Naive B cell (primary cell): ENCODE measurements around the gene KRT31. TPM values are rescaled to one million over a fixed set of nuclear protein-coding genes. Genes with fewer than 3 reads are reported as not detected.
"Not testable (repeated sequence)": the region's sequence is repeated elsewhere in the genome, so short reads cannot be mapped to it uniquely, and the experiment has no call there.

Experiments used
- ATAC-seq, 2 donors: fragments of 150-1000 bp; cut with Tn5 transposase; 2 replicates each; pipeline ENCODE4 v1.10.0; 2021; ENCODE audit warnings: low read depth in 2 of 2, mild to moderate bottlenecking in 2 of 2, moderate library complexity in 2 of 2
- DNase-seq: peaks from one replicate; pipeline ENCODE4 v3.0.0; 2022
- H3K27ac Mint-ChIP-seq, 6 donors: one replicate each; pipeline ENCODE4 v1.8.0; 2020 to 2022; ENCODE audit warnings: mild to moderate bottlenecking in 6 of 6, mixed read lengths in 6 of 6, moderate library complexity in 5 of 6, inconsistent platforms in 2 of 6
- H3K27me3 Mint-ChIP-seq, 3 donors: one replicate each; pipeline ENCODE4 v1.8.0; 2021 to 2022; ENCODE audit warnings: mixed read lengths in 3 of 3, mild to moderate bottlenecking in 1 of 3
- H3K36me3 Mint-ChIP-seq, 2 donors: one replicate each; pipeline ENCODE4 v1.8.0; 2020 to 2022; ENCODE audit warnings: mixed read lengths in 2 of 2, inconsistent platforms in 1 of 2, mild to moderate bottlenecking in 1 of 2
- H3K4me1 Mint-ChIP-seq, 3 donors: one replicate each; pipeline ENCODE4 v1.8.0; 2020 to 2022; ENCODE audit warnings: mixed read lengths in 3 of 3, inconsistent platforms in 1 of 3, mild to moderate bottlenecking in 1 of 3, moderate library complexity in 1 of 3
- H3K4me3 Mint-ChIP-seq, 8 donors: one replicate each; pipeline ENCODE4 v1.8.0; 2020 to 2022; ENCODE audit warnings: mild to moderate bottlenecking in 8 of 8, mixed read lengths in 8 of 8, moderate library complexity in 8 of 8, inconsistent platforms in 2 of 8
- H3K9me3 Mint-ChIP-seq, 7 donors: one replicate each; pipeline ENCODE4 v1.8.0; 2020 to 2022; ENCODE audit warnings: mixed read lengths in 7 of 7, mild to moderate bottlenecking in 5 of 7, inconsistent platforms in 2 of 7, moderate library complexity in 1 of 7
- polyA plus RNA-seq, 6 donors: library from polyadenylated mRNA; unstranded; fragments of 300-500 nt; fragmentation: Illumina TruSeq; gene quantifications; one replicate each; pipeline ENCODE4 v1.2.3, GENCODE V29; 2021; ENCODE audit warnings: low read depth in 6 of 6

KRT31 gene
- polyA plus RNA-seq, 6 donors from 2014 or later: not detected

GRCh38 chr17:41428591-41429291 lies 31.3 kb upstream of the KRT31 start:
- peaks cover 9 to 59% (median 31%) of the 10 kb centered on the region in 3 donors for H3K27me3 Mint-ChIP-seq
- DNase-seq: no peak
- H3K4me3 Mint-ChIP-seq: no peak overlapping the region

GRCh38 chr17:41424111-41424635 lies 26.8 kb upstream of the KRT31 start, which contains the start of gene KRT37:
KRT37 (minus strand) TSS chr17:41424585; CDS start chr17:41424523, 62 bp downstream.
- Mint-ChIP-seq H3K4me1 (no peaks in the 10 kb centered on the region), H3K27me3 (peaks cover 20 to 35% (median 33%) of the 10 kb centered on the region in 3 donors), H3K36me3 (no peaks in the 10 kb centered on the region), H3K9me3 (peaks cover 0 to 2% (median 0%) of the 10 kb centered on the region in 7 donors), H3K27ac (no peak within 1 kb of the TSS), H3K4me3 (no peak within 1 kb of the TSS)
- DNase-seq (no peak), ATAC-seq (no peak)

More at GRCh38 chr17:41428591-41429291, 31.3 kb upstream of the KRT31 start:
- no peak for ATAC-seq
- peaks cover 0 to 2% (median 0%) of the 10 kb centered on the region in 7 donors for H3K9me3 Mint-ChIP-seq
- H3K4me1 Mint-ChIP-seq: no peaks in the 10 kb centered on the region
- no peak overlapping the region for H3K27ac Mint-ChIP-seq
- H3K36me3 Mint-ChIP-seq: no peaks in the 10 kb centered on the region

GRCh38 chr17:41422586-41422985 lies 25.2 kb upstream of the KRT31 start:
- H3K4me3 Mint-ChIP-seq, DNase-seq, H3K9me3 Mint-ChIP-seq, H3K36me3 Mint-ChIP-seq, H3K27ac Mint-ChIP-seq, ATAC-seq, H3K4me1 Mint-ChIP-seq: not testable (repeated sequence)
- H3K27me3 Mint-ChIP-seq: peaks cover 18 to 26% (median 20%) of the 10 kb centered on the region in 3 donors

GRCh38 chr17:41421617-41422016 lies 24.2 kb upstream of the KRT31 start:
- ATAC-seq (no peak), DNase-seq (no peak)
- Mint-ChIP-seq H3K36me3 (no peaks in the 10 kb centered on the region), H3K27ac (no peak overlapping the region), H3K4me3 (peak overlapping the region in 1 of 8 donors; percentile 51), H3K4me1 (peaks cover 6 to 9% (median 9%) of the 10 kb centered on the region in 3 donors), H3K27me3 (peaks cover 17 to 26% (median 18%) of the 10 kb centered on the region in 3 donors), H3K9me3 (peaks cover 0 to 2% (median 0%) of the 10 kb centered on the region in 7 donors)

GRCh38 chr17:41421116-41421515 lies 23.7 kb upstream of the KRT31 start:
- H3K27ac Mint-ChIP-seq: no peak overlapping the region
- H3K36me3 Mint-ChIP-seq: no peaks in the 10 kb centered on the region
- H3K4me3 Mint-ChIP-seq: no peak overlapping the region
- ATAC-seq: no peak
- no peak for DNase-seq
- H3K9me3 Mint-ChIP-seq: peaks cover 0 to 2% (median 0%) of the 10 kb centered on the region in 7 donors
- peaks cover 6 to 9% (median 9%) of the 10 kb centered on the region in 3 donors for H3K4me1 Mint-ChIP-seq
- H3K27me3 Mint-ChIP-seq: peaks cover 17 to 26% (median 18%) of the 10 kb centered on the region in 3 donors

- no peak for ATAC-seq
- Mint-ChIP-seq H3K9me3 (peaks cover 0 to 2% (median 0%) of the 10 kb centered on the region in 7 donors), H3K4me1 (peaks cover 6 to 9% (median 9%) of the 10 kb centered on the region in 3 donors), H3K4me3 (no peak overlapping the region), H3K36me3 (no peaks in the 10 kb centered on the region), H3K27me3 (peaks cover 14 to 26% (median 21%) of the 10 kb centered on the region in 3 donors), H3K27ac (no peak overlapping the region)
- DNase-seq: no peak
These were observed 22.7 kb upstream of the KRT31 start for GRCh38 chr17:41420134-41420533.

DNA sequence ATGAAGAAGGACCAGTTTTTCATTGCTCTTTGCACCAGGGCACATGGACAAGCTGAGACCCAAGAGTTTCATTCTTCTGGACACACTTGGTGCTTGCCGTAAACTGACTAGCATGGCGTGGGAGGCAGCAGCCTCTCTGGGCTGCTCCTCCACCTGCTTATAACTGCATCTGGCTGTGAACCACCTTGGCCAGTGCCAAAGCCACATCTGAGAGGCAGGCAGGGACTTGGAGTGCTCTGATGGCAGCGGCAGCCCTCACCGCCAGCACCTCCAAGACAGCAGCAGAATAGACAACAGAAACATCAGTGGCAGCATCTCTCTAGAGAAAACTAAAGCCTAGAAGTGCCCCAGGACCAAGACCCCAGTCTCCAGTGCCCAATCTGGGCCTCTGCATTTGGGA lies 22.3 kb upstream of the KRT31 start:
- Mint-ChIP-seq H3K27me3 (peaks cover 12 to 28% (median 24%) of the 10 kb centered on the region in 3 donors), H3K27ac (no peak overlapping the region), H3K4me3 (no peak overlapping the region), H3K4me1 (peaks cover 6 to 9% (median 9%) of the 10 kb centered on the region in 3 donors), H3K9me3 (peaks cover 0 to 2% (median 0%) of the 10 kb centered on the region in 7 donors), H3K36me3 (no peaks in the 10 kb centered on the region)
- ATAC-seq: no peak
- DNase-seq: no peak

GRCh38 chr17:41418116-41418860 lies 20.9 kb upstream of the KRT31 start:
- H3K36me3 Mint-ChIP-seq: no peaks in the 10 kb centered on the region
- H3K4me3 Mint-ChIP-seq: no peak overlapping the region
- H3K9me3 Mint-ChIP-seq: no peaks in the 10 kb centered on the region
- ATAC-seq (no peak), DNase-seq (no peak)
- peak overlapping the region in 1 of 6 donors; percentile 86 for H3K27ac Mint-ChIP-seq
- peaks cover 6 to 9% (median 9%) of the 10 kb centered on the region in 3 donors for H3K4me1 Mint-ChIP-seq
- H3K27me3 Mint-ChIP-seq: peaks cover 17 to 39% (median 26%) of the 10 kb centered on the region in 3 donors

- H3K27ac Mint-ChIP-seq: peak overlapping the region in 1 of 6 donors; percentile 86
- peak overlapping the region in 1 of 8 donors; percentile 51 for H3K4me3 Mint-ChIP-seq
- no peaks in the 10 kb centered on the region for H3K36me3 Mint-ChIP-seq
- DNase-seq: peak; percentile 3
- ATAC-seq: peak; percentile 43 to 47
- H3K27me3 Mint-ChIP-seq: peaks cover 17 to 35% (median 20%) of the 10 kb centered on the region in 3 donors
- no peaks in the 10 kb centered on the region for H3K9me3 Mint-ChIP-seq
- peaks cover 6 to 9% (median 9%) of the 10 kb centered on the region in 3 donors for H3K4me1 Mint-ChIP-seq
These were observed 20.2 kb upstream of the KRT31 start for GRCh38 chr17:41417576-41418015.

DNA sequence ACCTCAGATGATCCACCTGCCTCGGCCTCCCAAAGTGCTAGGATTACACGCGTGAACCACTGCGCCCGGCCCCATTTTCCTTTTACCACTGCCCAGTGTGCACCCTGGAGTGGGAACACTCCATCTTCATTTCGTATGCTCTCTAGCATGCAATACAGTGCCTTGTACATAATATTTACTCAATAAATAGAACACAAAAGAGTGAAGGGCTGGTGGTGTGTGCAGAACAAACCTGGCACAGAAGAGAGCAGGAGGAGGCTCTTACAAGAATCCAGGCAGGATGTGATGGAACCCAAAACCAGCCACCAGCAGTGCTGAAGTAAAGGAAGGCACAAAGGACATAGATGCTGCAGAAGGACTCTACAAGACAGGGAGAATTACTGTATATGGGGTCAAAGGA lies 19.7 kb upstream of the KRT31 start:
- H3K27me3 Mint-ChIP-seq: peaks cover 17 to 39% (median 25%) of the 10 kb centered on the region in 3 donors
- no peak overlapping the region for H3K4me3 Mint-ChIP-seq
- H3K9me3 Mint-ChIP-seq: no peaks in the 10 kb centered on the region
- no peak for DNase-seq
- peaks cover 6 to 9% (median 9%) of the 10 kb centered on the region in 3 donors for H3K4me1 Mint-ChIP-seq
- no peaks in the 10 kb centered on the region for H3K36me3 Mint-ChIP-seq
- no peak for ATAC-seq
- no peak overlapping the region for H3K27ac Mint-ChIP-seq

- ATAC-seq (no peak), DNase-seq (no peak)
- H3K27ac Mint-ChIP-seq: peak overlapping the region in 1 of 6 donors; percentile 34
- H3K4me1 Mint-ChIP-seq: peaks cover 6 to 9% (median 9%) of the 10 kb centered on the region in 3 donors
- H3K4me3 Mint-ChIP-seq: no peak overlapping the region
- H3K36me3 Mint-ChIP-seq: no peaks in the 10 kb centered on the region
- peaks cover 15 to 44% (median 29%) of the 10 kb centered on the region in 3 donors for H3K27me3 Mint-ChIP-seq
- H3K9me3 Mint-ChIP-seq: no peaks in the 10 kb centered on the region
These were observed 19.1 kb upstream of the KRT31 start for GRCh38 chr17:41416479-41416878.

DNA sequence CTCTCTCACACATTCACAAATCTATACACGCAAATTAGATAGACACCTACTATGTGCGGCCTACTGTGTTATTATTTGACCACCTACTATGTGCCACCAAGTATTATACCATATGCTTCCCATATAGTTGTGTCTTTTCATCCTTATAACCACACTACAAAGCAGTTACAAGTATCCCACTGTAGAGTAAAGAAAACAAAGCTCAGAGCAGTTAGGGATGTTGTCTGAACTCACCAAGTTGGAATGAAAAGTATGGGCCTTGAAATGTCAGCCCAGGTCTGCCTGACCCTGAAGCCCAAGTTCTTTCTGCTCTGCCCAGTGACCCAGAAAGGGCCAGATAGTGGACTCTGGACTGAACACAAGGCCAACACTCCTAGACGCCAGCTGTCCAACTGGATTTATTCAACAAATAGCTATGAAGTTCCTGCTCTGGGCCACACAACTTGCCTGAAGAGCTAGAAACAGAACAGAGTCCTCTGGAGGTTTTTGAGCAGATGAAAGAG lies 18.5 kb upstream of the KRT31 start:
- no peak overlapping the region for H3K27ac Mint-ChIP-seq
- no peak for ATAC-seq

GRCh38 chr17:41415411-41415810 lies 18.0 kb upstream of the KRT31 start:
- ATAC-seq (no peak), DNase-seq (no peak)
- Mint-ChIP-seq H3K4me1 (peaks cover 6 to 9% (median 9%) of the 10 kb centered on the region in 3 donors), H3K27ac (no peak overlapping the region), H3K4me3 (no peak overlapping the region), H3K36me3 (no peaks in the 10 kb centered on the region), H3K27me3 (peaks cover 12 to 37% (median 29%) of the 10 kb centered on the region in 3 donors), H3K9me3 (peaks cover 0 to 1% (median 0%) of the 10 kb centered on the region in 7 donors)

More for the DNA sequence above, 18.5 kb upstream of the KRT31 start:
- H3K27me3 Mint-ChIP-seq: peaks cover 12 to 41% (median 29%) of the 10 kb centered on the region in 3 donors
- DNase-seq: no peak
- no peak overlapping the region for H3K4me3 Mint-ChIP-seq
- peaks cover 6 to 9% (median 9%) of the 10 kb centered on the region in 3 donors for H3K4me1 Mint-ChIP-seq
- H3K36me3 Mint-ChIP-seq: no peaks in the 10 kb centered on the region
- peaks cover 0 to under 1% (median 0%) of the 10 kb centered on the region in 7 donors for H3K9me3 Mint-ChIP-seq
